GM12891 (cell line): ENCODE measurements around the gene CTAGE6.
"Not testable (repeated sequence)": the region's sequence is repeated elsewhere in the genome, so short reads cannot be mapped to it uniquely, and the experiment has no call there.

Experiments
- POLR2A ChIP-seq: IDR thresholded peaks from 2 replicates; pipeline ENCODE4 v1.6.1; 2011; ENCODE audit warnings: low read depth, low read length, control low read depth
- POLR2AphosphoS5 ChIP-seq: IDR thresholded peaks from 2 replicates; pipeline ENCODE4 v1.6.1; 2011; ENCODE audit warnings: low read depth, low read length, control low read depth
- SPI1 ChIP-seq: IDR thresholded peaks from 2 replicates; pipeline ENCODE4 v1.6.1; 2011; ENCODE audit warnings: low read depth, low read length, control low read depth
- TAF1 ChIP-seq: IDR thresholded peaks from 2 replicates; pipeline ENCODE4 v1.6.1; 2011; ENCODE audit warnings: low read depth, low read length, control low read depth

GRCh38 chr7:143745340-143745739, 12.2 kb downstream of the CTAGE6 start:
- not testable (repeated sequence) for TF ChIP-seq POLR2A, POLR2AphosphoS5, TAF1, SPI1
